ENCODE results near the gene OR51Q1. TPM values are rescaled to one million over a fixed set of nuclear protein-coding genes. Genes with fewer than 3 reads are reported as not detected.

The OR51Q1 gene, protein sequence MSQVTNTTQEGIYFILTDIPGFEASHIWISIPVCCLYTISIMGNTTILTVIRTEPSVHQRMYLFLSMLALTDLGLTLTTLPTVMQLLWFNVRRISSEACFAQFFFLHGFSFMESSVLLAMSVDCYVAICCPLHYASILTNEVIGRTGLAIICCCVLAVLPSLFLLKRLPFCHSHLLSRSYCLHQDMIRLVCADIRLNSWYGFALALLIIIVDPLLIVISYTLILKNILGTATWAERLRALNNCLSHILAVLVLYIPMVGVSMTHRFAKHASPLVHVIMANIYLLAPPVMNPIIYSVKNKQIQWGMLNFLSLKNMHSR
- not detected in 2 replicates for total RNA-seq
- polyA plus RNA-seq: not detected in 2 replicates
- polyA plus RNA-seq (2012): not detected in 2 replicates
- polyA minus RNA-seq (ENCODE audit: low replicate concordance): not detected in 2 replicates

DNA sequence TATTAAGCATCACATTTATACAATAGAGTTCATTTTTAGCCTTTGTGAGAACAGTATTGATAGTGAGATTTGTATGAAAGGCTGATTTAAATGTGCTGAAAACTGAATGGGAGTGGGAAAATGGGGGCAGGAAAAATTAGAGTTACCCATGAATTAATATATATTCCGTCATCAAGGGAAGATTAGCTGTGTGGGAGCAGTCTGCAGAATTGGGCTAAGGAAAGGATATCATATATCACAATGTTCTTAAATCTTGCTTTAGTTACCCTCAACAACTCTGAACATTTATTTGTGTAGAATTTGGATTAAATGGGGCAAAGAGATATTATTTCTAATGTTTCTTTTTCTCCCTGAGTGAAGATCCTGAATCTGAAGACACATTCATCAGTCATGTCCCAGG lies at the start of gene OR51Q1:
OR51Q1 (plus strand) TSS at position 301 of the 400 bp plus-strand sequence; CDS start at position 391, 90 bp downstream.
- Histone ChIP-seq H3K9me3 (ENCODE audit: control insufficient read depth, insufficient read depth, low read depth, low read length) (no peaks in the 10 kb centered on the region), H4K20me1 (ENCODE audit: control insufficient read depth, extremely low read depth, insufficient read depth, low read length) (no peaks in the 10 kb centered on the region), H3K4me2 (ENCODE audit: extremely low read depth, insufficient read depth, low read length) (no peak within 1 kb of the TSS)

DNA sequence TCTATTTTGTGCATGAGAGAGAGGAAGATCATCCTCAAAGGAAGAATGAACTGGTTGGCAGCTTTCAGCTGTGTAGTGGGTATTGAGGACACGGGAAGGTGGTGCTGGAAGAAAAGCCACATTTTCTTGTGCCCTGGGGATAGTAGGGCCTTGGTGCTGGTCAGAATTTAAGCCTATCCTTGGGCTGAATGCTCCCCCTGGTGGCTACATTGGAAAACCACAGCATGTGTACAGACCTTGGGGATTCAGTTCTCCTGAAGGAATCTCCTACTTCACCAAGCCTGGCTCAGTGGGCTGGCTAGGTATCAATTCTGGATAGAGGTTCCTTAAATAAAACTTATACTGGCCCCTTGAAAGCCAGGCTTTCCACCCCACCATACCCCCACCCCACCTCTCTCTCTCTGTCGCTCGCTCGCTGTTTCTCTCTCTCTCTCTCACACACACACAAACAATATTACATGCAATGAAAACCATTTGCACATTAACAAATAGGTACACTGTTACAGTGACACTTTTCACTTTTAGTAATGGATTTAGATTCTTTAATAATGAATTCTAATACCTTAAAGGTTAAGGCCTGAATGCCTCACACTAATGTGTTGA lies 41.1 kb upstream of the OR51Q1 start:
- no peaks in the 10 kb centered on the region for H3K27me3 ChIP-seq (ENCODE audit: control insufficient read depth, insufficient read depth, low read length)
- DNase-seq (ENCODE audit: low read depth in 2 of 2): peak; percentile 49 to 79
- peak overlapping the region; percentile 63 for H2AFZ ChIP-seq (ENCODE audit: low read length)

More for the DNA sequence above, at the start of gene OR51Q1:
- Histone ChIP-seq H3K27ac (ENCODE audit: insufficient read depth, low read length) (no peak within 1 kb of the TSS), H3K27me3 (ENCODE audit: control insufficient read depth, insufficient read depth, low read length) (no peaks in the 10 kb centered on the region), H3K36me3 (ENCODE audit: control insufficient read depth, insufficient read depth, low read length) (no peaks in the 10 kb centered on the region), H3K4me3 (replicated peaks in 1 of 4; ENCODE audit: control extremely low read depth in 1 of 4, insufficient read depth in 1 of 4, low read depth in 3 of 4, low read length in 4 of 4) (no peak within 1 kb of the TSS), H3K9ac (ENCODE audit: insufficient read depth, low read length) (no peak within 1 kb of the TSS), H2AFZ (ENCODE audit: low read length) (no peak within 1 kb of the TSS), H3K4me1 (ENCODE audit: control insufficient read depth, extremely low read depth, insufficient read depth, low read length) (no peaks in the 10 kb centered on the region), H3K79me2 (ENCODE audit: control insufficient read depth, insufficient read depth, low read length) (no peaks in the 10 kb centered on the region)
- DNase-seq (ENCODE audit: low read depth in 2 of 2): no peak
- TF ChIP-seq, protein P1, sequence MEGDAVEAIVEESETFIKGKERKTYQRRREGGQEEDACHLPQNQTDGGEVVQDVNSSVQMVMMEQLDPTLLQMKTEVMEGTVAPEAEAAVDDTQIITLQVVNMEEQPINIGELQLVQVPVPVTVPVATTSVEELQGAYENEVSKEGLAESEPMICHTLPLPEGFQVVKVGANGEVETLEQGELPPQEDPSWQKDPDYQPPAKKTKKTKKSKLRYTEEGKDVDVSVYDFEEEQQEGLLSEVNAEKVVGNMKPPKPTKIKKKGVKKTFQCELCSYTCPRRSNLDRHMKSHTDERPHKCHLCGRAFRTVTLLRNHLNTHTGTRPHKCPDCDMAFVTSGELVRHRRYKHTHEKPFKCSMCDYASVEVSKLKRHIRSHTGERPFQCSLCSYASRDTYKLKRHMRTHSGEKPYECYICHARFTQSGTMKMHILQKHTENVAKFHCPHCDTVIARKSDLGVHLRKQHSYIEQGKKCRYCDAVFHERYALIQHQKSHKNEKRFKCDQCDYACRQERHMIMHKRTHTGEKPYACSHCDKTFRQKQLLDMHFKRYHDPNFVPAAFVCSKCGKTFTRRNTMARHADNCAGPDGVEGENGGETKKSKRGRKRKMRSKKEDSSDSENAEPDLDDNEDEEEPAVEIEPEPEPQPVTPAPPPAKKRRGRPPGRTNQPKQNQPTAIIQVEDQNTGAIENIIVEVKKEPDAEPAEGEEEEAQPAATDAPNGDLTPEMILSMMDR (conservative IDR thresholded peaks at IDR 0.05 in 1 of 2, IDR thresholded peaks at IDR 0.05 in 1 of 2; ENCODE audit: low read depth in 1 of 2, low read length in 2 of 2): no peak
- no peak for TF ChIP-seq EZH2 (IDR thresholded peaks at IDR 0.05; ENCODE audit: low read length, missing control alignments)

DNA sequence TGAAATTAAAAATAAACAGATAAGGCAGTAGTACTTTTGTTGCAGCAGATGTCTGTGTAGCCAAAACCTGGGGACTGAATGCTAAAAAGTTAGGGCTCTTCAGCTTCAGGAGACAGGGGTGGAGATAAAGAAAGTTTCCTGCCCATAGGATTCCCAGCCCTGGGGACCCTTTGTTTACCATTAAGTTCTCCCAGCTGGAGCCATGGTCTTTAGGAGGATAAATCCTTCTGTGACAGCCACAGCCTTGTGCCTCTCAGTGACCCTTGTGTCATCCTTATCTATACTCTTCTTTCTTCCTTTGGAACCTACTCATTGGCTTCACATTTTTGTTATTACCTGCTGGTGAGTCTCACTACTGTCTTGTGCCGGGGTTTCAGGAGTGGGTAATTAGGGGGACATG lies 38.3 kb upstream of the OR51Q1 start, which contains the start of gene OR51M1:
OR51M1 (plus strand) TSS at position 237 of the 400 bp plus-strand sequence. CDS start 5,587 bp downstream, outside the sequence.
- Histone ChIP-seq H3K27ac (ENCODE audit: insufficient read depth, low read length) (no peak within 1 kb of the TSS), H3K27me3 (ENCODE audit: control insufficient read depth, insufficient read depth, low read length) (no peaks in the 10 kb centered on the region), H3K9ac (ENCODE audit: insufficient read depth, low read length) (no peak within 1 kb of the TSS), H3K9me3 (ENCODE audit: control insufficient read depth, insufficient read depth, low read depth, low read length) (no peaks in the 10 kb centered on the region), H3K4me3 (replicated peaks in 1 of 4; ENCODE audit: control extremely low read depth in 1 of 4, insufficient read depth in 1 of 4, low read depth in 3 of 4, low read length in 4 of 4) (no peak within 1 kb of the TSS), H3K79me2 (ENCODE audit: control insufficient read depth, insufficient read depth, low read length) (no peaks in the 10 kb centered on the region), H3K36me3 (ENCODE audit: control insufficient read depth, insufficient read depth, low read length) (no peaks in the 10 kb centered on the region), H2AFZ (ENCODE audit: low read length) (no peak within 1 kb of the TSS), H4K20me1 (ENCODE audit: control insufficient read depth, extremely low read depth, insufficient read depth, low read length) (no peaks in the 10 kb centered on the region), H3K4me1 (ENCODE audit: control insufficient read depth, extremely low read depth, insufficient read depth, low read length) (no peaks in the 10 kb centered on the region), H3K4me2 (ENCODE audit: extremely low read depth, insufficient read depth, low read length) (no peak within 1 kb of the TSS)
- no peak for DNase-seq (ENCODE audit: low read depth in 2 of 2)
- TF ChIP-seq, protein P1 (conservative IDR thresholded peaks at IDR 0.05 in 1 of 2, IDR thresholded peaks at IDR 0.05 in 1 of 2; ENCODE audit: low read depth in 1 of 2, low read length in 2 of 2): no peak
- no peak for TF ChIP-seq EZH2 (IDR thresholded peaks at IDR 0.05; ENCODE audit: low read length, missing control alignments)

More for the DNA sequence above, 41.1 kb upstream of the OR51Q1 start:
- Histone ChIP-seq H3K4me2 (ENCODE audit: extremely low read depth, insufficient read depth, low read length) (no peak overlapping the region), H3K79me2 (ENCODE audit: control insufficient read depth, insufficient read depth, low read length) (no peaks in the 10 kb centered on the region), H3K9ac (ENCODE audit: insufficient read depth, low read length) (no peak overlapping the region), H3K4me1 (ENCODE audit: control insufficient read depth, extremely low read depth, insufficient read depth, low read length) (no peaks in the 10 kb centered on the region), H3K9me3 (ENCODE audit: control insufficient read depth, insufficient read depth, low read depth, low read length) (no peaks in the 10 kb centered on the region), H4K20me1 (ENCODE audit: control insufficient read depth, extremely low read depth, insufficient read depth, low read length) (no peaks in the 10 kb centered on the region), H3K4me3 (replicated peaks in 1 of 4; ENCODE audit: control extremely low read depth in 1 of 4, insufficient read depth in 1 of 4, low read depth in 3 of 4, low read length in 4 of 4) (no peak overlapping the region), H3K27ac (ENCODE audit: insufficient read depth, low read length) (no peak overlapping the region), H3K36me3 (ENCODE audit: control insufficient read depth, insufficient read depth, low read length) (no peaks in the 10 kb centered on the region)
- TF ChIP-seq, protein P1 (conservative IDR thresholded peaks at IDR 0.05 in 1 of 2, IDR thresholded peaks at IDR 0.05 in 1 of 2; ENCODE audit: low read depth in 1 of 2, low read length in 2 of 2): peak; percentile 91
- TF ChIP-seq EZH2 (IDR thresholded peaks at IDR 0.05; ENCODE audit: low read length, missing control alignments): no peak
